Measurements from ENCODE around the gene TMOD4.

Gene TMOD4

GRCh38 chr1:151137789-151138188, 38.0 kb downstream of the TMOD4 start:
- no peak for DNase-seq

GRCh38 chr1:151135433-151136385, 40.1 kb downstream of the TMOD4 start:
- no peak for DNase-seq

- DNase-seq: no peak
Observed at GRCh38 chr1:151134991-151135390, 40.8 kb downstream of the TMOD4 start.

GRCh38 chr1:151134396-151134795, 41.4 kb downstream of the TMOD4 start:
- DNase-seq: no peak

GRCh38 chr1:151133018-151133806, 42.6 kb downstream of the TMOD4 start:
- DNase-seq: no peak

- no peak for DNase-seq
Observed at GRCh38 chr1:151132335-151133017, 43.3 kb downstream of the TMOD4 start.

GRCh38 chr1:151131701-151132334, 44.0 kb downstream of the TMOD4 start:
- no peak for DNase-seq

GRCh38 chr1:151130987-151131586, 44.7 kb downstream of the TMOD4 start:
- no peak for DNase-seq

GRCh38 chr1:151128800-151129199, 47.0 kb downstream of the TMOD4 start:
- no peak for DNase-seq

GRCh38 chr1:151124763-151125403, 50.9 kb downstream of the TMOD4 start:
- DNase-seq: no peak

All from HCEC 1CT (cell line).